Measurements from ENCODE around the gene RCCD1. TPM values are rescaled to one million over a fixed set of nuclear protein-coding genes. Genes with fewer than 3 reads are reported as not detected.

RCCD1 gene
- total RNA-seq, 6 experiments from 2014 or later = 13.7 to 16.4 (median 14.2) TPM

DNA sequence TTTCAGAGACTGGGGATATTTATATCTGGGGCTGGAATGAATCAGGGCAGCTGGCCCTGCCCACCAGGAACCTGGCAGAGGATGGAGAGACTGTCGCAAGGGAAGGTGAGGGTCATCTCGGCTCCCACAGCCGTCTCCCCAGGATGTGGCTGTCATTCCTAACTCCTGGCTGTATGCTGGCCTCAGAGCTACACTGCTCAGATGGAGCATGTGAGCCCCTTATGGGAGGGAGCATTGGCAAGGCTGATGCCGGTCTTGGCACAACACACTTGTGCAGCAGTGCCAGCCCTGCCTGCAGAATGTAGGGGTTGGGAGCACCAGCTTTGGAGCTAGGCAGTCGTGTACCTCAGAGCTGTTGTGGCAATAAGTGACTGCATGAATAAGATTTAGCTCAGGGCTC lies 5.2 kb downstream of the RCCD1 start:
- DNase-seq = peak; percentile 27
- peaks cover 28% of the 10 kb centered on the region; the same call in 1 of the 2 replicates for H3K36me3 Mint-ChIP-seq (ENCODE audit: low read depth)
- TF ChIP-seq, protein P1, sequence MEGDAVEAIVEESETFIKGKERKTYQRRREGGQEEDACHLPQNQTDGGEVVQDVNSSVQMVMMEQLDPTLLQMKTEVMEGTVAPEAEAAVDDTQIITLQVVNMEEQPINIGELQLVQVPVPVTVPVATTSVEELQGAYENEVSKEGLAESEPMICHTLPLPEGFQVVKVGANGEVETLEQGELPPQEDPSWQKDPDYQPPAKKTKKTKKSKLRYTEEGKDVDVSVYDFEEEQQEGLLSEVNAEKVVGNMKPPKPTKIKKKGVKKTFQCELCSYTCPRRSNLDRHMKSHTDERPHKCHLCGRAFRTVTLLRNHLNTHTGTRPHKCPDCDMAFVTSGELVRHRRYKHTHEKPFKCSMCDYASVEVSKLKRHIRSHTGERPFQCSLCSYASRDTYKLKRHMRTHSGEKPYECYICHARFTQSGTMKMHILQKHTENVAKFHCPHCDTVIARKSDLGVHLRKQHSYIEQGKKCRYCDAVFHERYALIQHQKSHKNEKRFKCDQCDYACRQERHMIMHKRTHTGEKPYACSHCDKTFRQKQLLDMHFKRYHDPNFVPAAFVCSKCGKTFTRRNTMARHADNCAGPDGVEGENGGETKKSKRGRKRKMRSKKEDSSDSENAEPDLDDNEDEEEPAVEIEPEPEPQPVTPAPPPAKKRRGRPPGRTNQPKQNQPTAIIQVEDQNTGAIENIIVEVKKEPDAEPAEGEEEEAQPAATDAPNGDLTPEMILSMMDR (IDR thresholded peaks at IDR 0.05) = no peak
- no peaks in the 10 kb centered on the region for H3K9me3 Mint-ChIP-seq
- peaks cover 5% of the 10 kb centered on the region for H3K27me3 Mint-ChIP-seq (ENCODE audit: insufficient read depth)
- H3K4me3 Mint-ChIP-seq = no peak overlapping the region
- H3K4me1 Mint-ChIP-seq (ENCODE audit: low read depth) = peaks cover 27% of the 10 kb centered on the region
- peak overlapping the region; percentile 43; the same call in 1 of the 2 replicates for H3K27ac Mint-ChIP-seq

DNA sequence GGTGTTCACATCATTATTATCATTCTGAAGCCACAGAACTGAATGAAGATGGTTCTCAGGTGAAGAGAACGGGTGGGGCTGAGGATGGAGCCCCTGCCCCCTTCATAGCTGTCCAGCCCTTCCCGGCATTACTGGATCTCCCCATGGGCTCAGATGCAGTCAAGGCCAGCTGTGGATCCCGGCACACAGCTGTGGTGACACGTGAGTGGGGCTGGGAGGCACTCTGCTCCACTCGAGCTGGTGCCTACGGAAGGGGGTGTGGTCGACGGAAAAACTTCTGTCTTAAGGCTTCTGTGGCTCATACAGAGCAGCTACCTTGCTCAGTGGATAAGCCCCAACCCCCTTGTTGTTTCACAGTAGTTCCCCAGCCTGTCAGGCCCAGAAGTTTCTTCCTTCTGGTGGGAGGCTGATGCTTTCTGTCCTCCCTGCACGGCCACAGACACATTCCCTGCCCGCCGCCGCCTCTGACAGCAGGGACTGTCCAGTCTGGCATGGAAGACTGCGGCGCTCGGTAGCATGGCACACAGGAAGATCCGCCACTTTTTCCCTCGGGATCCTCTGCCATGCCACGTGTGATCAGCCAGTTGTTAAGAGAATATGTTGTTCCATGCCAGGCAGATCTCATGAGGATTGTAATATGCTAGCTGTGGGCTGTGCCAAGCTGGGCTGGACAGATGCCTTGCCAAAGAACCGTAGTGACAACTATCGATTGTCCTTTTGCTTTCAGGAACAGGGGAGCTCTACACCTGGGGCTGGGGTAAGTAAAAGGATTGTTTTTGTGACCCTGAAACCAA lies 5.8 kb downstream of the RCCD1 start:
- Mint-ChIP-seq H3K27ac (no peak overlapping the region), H3K36me3 (ENCODE audit: low read depth) (peaks cover 33% of the 10 kb centered on the region; the same call in 1 of the 2 replicates), H3K4me3 (no peak overlapping the region), H3K4me1 (ENCODE audit: low read depth) (peaks cover 26% of the 10 kb centered on the region), H3K27me3 (ENCODE audit: insufficient read depth) (peaks cover 4% of the 10 kb centered on the region; the same call in 1 of the 2 replicates), H3K9me3 (no peaks in the 10 kb centered on the region)
- TF ChIP-seq, protein P1 (IDR thresholded peaks at IDR 0.05) = no peak
- DNase-seq = no peak

DNA sequence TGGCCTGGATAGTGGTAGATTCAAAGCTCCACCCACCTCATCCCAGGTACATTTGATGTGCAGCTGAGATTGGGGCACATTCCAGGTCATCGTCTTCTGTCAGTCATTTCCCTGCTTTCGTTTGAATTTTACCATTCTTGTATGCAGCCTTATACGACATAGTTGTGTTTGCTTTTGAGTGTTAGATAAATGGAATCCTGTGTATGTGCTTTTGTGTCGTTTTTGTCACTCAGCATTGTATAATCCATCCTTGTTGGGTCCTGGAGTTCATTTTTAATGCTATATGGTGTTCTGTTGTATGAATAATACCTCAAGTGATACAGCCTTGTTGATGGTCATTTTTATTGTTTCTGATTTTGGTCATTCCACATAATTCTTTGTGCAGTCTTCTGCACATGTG lies 7.3 kb downstream of the RCCD1 start:
- Mint-ChIP-seq H3K36me3 (ENCODE audit: low read depth) (peaks cover 46% of the 10 kb centered on the region; the same call in 1 of the 2 replicates), H3K4me1 (ENCODE audit: low read depth) (peaks cover 16% of the 10 kb centered on the region), H3K4me3 (no peak overlapping the region), H3K27me3 (ENCODE audit: insufficient read depth) (peaks cover 4% of the 10 kb centered on the region; the same call in 1 of the 2 replicates), H3K27ac (no peak overlapping the region), H3K9me3 (no peaks in the 10 kb centered on the region)
- no peak for DNase-seq
- TF ChIP-seq, protein P1 (IDR thresholded peaks at IDR 0.05) = no peak

DNA sequence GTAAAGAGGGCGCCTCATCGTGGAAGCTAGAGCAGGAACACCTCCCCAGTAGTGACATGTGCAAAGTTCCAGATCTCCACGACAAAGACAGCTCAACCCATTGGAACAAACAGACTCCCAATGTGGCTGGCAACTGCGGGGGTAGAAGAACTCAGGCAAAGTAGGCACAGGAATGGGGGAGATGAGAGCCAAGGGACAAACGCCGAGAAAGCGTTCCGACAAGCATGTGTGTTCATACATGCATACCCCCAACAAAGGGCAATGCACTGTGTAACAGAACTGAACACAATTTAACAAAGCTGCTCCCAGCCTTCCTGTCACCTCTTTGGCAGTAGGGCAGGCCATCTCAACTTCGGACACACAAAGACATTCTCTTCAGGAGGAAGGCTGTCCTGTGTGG lies 11.6 kb downstream of the RCCD1 start:
- H3K27me3 Mint-ChIP-seq (ENCODE audit: insufficient read depth) = no peaks in the 10 kb centered on the region
- TF ChIP-seq, protein P1 (IDR thresholded peaks at IDR 0.05) = no peak
- H3K4me1 Mint-ChIP-seq (ENCODE audit: low read depth) = no peaks in the 10 kb centered on the region
- peaks cover 46% of the 10 kb centered on the region; the same call in 1 of the 2 replicates for H3K36me3 Mint-ChIP-seq (ENCODE audit: low read depth)
- no peak for DNase-seq
- H3K9me3 Mint-ChIP-seq = no peaks in the 10 kb centered on the region
- H3K4me3 Mint-ChIP-seq = no peak overlapping the region
- H3K27ac Mint-ChIP-seq = no peak overlapping the region

DNA sequence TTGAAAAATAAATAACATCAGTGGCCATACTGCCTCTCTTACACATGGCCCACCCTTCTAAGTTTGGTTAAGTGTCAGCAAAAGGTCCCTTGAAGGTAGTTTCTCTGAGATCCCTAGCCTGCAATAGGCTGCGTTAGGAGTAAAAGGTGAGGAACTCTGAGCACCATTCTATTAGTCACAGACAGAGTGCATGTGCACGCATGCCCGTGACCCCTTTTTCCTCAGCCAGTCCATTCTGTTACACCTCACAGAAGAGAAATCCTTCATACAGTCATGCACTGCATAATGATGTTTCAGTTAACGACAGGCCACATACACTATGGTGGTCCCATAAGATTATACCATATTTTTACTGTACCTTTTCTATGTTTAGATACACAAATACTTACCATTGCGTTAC lies 12.5 kb downstream of the RCCD1 start:
- no peaks in the 10 kb centered on the region for H3K27me3 Mint-ChIP-seq (ENCODE audit: insufficient read depth)
- TF ChIP-seq, protein P1 (IDR thresholded peaks at IDR 0.05) = no peak
- no peaks in the 10 kb centered on the region for H3K9me3 Mint-ChIP-seq
- H3K4me3 Mint-ChIP-seq = no peak overlapping the region
- H3K36me3 Mint-ChIP-seq (ENCODE audit: low read depth) = peaks cover 37% of the 10 kb centered on the region; the same call in 1 of the 2 replicates
- H3K27ac Mint-ChIP-seq = no peak overlapping the region
- no peaks in the 10 kb centered on the region for H3K4me1 Mint-ChIP-seq (ENCODE audit: low read depth)
- DNase-seq = no peak

All from HFFc6 (cell line).